Dendritic cell treated with granulocyte-macrophage colony-stimulating factor and Interleukin-4, amounts not matched to agents 40 ng/mL and 50 ng/mL, for 4 days (primary cell): ENCODE data around the gene CUEDC1.

Source experiments
- H3K27ac Mint-ChIP-seq: one replicate; pipeline ENCODE4 v1.8.0; 2022; ENCODE audit warnings: mild to moderate bottlenecking, mixed read lengths
- H3K27me3 Mint-ChIP-seq: one replicate; pipeline ENCODE4 v1.8.0; 2022; ENCODE audit warnings: mild to moderate bottlenecking, mixed read lengths
- H3K36me3 Mint-ChIP-seq: one replicate; pipeline ENCODE4 v1.8.0; 2022; ENCODE audit warnings: low read depth, mixed read lengths
- H3K4me1 Mint-ChIP-seq: one replicate; pipeline ENCODE4 v1.8.0; 2022; ENCODE audit warnings: low read depth, mixed read lengths
- H3K4me3 Mint-ChIP-seq: one replicate; pipeline ENCODE4 v1.8.0; 2022; ENCODE audit warnings: mild to moderate bottlenecking, moderate library complexity, mixed read lengths
- H3K9me3 Mint-ChIP-seq: one replicate; pipeline ENCODE4 v1.8.0; 2022; ENCODE audit warnings: mixed read lengths
- intact Hi-C: fragments of 100-400 bp; cut with micrococcal nuclease; formaldehyde crosslinking; loops from one replicate; pipeline ENCODE4 v1.15.0; 2022

Gene CUEDC1

GRCh38 chr17:57945996-57946797, 9.0 kb downstream of the CUEDC1 start:
- peaks cover 9% of the 10 kb centered on the region for H3K36me3 Mint-ChIP-seq
- peaks cover 75% of the 10 kb centered on the region for H3K4me1 Mint-ChIP-seq
- H3K4me3 Mint-ChIP-seq = peak overlapping the region; percentile 77
- peak overlapping the region; percentile 87 for H3K27ac Mint-ChIP-seq
- no peaks in the 10 kb centered on the region for H3K9me3 Mint-ChIP-seq
- intact Hi-C loops = loop anchor here (5.0 kb wide), 1 partner anchor 44 kb away; no protein-coding TSS in a partner anchor
- no peaks in the 10 kb centered on the region for H3K27me3 Mint-ChIP-seq

- Mint-ChIP-seq H3K36me3 (peaks cover 9% of the 10 kb centered on the region), H3K4me3 (no peak overlapping the region), H3K27me3 (no peaks in the 10 kb centered on the region), H3K4me1 (peaks cover 75% of the 10 kb centered on the region), H3K27ac (no peak overlapping the region), H3K9me3 (no peaks in the 10 kb centered on the region)
- intact Hi-C loops = loop anchor here (5.0 kb wide), 1 partner anchor 43 kb away; no protein-coding TSS in a partner anchor
These were observed 10.3 kb downstream of the CUEDC1 start for GRCh38 chr17:57944908-57945307.

DNA sequence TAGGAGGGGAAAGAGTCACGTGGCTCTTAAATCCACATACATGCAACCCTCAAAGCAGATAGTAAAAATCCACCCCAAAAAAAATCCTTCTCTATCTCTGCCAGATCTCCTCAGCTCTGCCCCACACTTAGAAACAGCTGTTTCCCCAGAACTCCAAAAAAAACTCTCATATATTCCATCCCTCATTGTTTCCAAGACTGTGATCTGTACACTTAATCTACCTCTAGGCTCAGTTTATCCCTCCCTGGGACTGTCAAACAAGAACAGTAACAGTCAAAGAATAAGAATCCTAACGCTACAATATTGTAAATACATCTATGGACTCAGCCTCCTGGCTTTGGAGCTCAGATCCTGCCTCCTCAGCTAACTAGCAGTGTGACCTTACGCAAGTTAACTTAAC, 11.6 kb downstream of the CUEDC1 start:
- no peaks in the 10 kb centered on the region for H3K9me3 Mint-ChIP-seq
- H3K36me3 Mint-ChIP-seq = peaks cover 9% of the 10 kb centered on the region
- H3K27me3 Mint-ChIP-seq = no peaks in the 10 kb centered on the region
- H3K27ac Mint-ChIP-seq = peak overlapping the region; percentile 79
- intact Hi-C loops = no loop called here
- peaks cover 70% of the 10 kb centered on the region for H3K4me1 Mint-ChIP-seq
- H3K4me3 Mint-ChIP-seq = no peak overlapping the region

DNA sequence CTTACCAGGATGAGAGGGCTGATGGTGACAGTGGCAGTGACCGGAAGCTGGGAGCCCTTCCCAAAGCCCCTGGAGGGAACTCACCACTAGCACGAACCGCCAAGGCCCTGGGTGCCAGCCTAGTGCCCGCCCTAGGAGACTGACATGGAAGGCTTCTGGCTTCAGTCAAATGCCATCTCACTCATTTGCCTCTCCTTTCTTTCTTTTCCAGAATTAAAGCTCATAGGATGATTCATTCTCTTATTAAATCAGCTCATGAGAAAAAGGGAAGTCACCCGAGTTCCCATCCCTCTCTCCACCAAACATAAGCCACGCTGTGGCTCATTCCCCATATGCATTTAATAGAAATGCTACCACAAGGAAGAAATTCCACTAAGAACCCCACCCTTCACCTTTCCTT, 12.1 kb downstream of the CUEDC1 start:
- Mint-ChIP-seq H3K9me3 (no peaks in the 10 kb centered on the region), H3K4me3 (peak overlapping the region; percentile 30), H3K27ac (peak overlapping the region; percentile 79), H3K27me3 (no peaks in the 10 kb centered on the region), H3K4me1 (peaks cover 69% of the 10 kb centered on the region), H3K36me3 (peaks cover 9% of the 10 kb centered on the region)
- intact Hi-C loops = no loop called here

DNA sequence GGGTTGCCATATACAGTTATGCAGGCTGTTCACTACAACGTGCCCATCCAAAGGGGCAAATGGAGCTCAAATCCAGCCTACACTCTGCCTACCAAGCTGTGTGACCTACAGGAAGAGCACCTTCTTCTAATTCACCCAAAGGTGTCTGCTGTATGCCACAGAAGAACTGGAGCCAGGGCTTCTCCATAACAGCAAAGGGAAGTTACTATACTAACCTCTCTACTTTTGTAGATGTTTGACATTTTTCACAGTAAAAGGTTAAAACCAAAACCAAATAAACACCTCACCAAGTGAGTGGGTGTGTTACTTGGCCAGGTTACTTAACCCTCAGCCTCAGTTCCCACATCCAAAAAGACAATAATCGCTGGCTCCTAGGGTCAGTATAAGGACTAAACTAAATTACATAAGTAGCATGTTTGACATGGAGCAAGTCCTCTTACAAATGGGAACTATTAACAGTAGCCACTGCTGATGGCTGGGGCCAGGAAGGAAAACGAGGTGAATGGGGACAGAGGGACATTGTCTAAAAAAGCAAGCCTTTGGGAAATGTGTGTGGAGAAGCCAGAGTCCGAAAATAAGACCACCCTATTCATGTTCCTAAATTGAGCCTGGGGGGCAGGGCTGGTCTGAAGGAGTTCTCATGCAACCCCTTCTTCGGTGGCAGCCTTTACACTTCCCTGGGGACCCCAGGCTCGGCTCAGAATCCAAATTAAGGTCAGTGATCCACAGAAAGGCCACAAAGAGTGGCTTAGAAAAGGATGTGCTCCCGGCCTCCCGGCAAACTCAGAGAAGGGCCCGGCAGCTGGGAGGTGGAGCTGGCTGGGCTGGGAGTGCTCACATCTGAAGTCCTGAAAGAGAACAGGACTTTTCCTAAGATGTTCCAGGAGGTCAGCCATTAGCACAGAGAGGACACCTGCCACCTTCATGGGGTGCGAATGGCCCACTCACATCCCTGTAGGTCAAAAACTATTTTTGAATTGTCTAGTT, 13.5 kb downstream of the CUEDC1 start:
- Mint-ChIP-seq H3K36me3 (peaks cover 9% of the 10 kb centered on the region), H3K27me3 (no peaks in the 10 kb centered on the region), H3K9me3 (no peaks in the 10 kb centered on the region), H3K4me1 (peaks cover 73% of the 10 kb centered on the region), H3K4me3 (peak overlapping the region; percentile 13), H3K27ac (peak overlapping the region; percentile 25)
- intact Hi-C loops = loop anchor here (2.0 kb wide), 1 partner anchor 13 kb away; the partner anchor contains the start of gene CUEDC1

DNA sequence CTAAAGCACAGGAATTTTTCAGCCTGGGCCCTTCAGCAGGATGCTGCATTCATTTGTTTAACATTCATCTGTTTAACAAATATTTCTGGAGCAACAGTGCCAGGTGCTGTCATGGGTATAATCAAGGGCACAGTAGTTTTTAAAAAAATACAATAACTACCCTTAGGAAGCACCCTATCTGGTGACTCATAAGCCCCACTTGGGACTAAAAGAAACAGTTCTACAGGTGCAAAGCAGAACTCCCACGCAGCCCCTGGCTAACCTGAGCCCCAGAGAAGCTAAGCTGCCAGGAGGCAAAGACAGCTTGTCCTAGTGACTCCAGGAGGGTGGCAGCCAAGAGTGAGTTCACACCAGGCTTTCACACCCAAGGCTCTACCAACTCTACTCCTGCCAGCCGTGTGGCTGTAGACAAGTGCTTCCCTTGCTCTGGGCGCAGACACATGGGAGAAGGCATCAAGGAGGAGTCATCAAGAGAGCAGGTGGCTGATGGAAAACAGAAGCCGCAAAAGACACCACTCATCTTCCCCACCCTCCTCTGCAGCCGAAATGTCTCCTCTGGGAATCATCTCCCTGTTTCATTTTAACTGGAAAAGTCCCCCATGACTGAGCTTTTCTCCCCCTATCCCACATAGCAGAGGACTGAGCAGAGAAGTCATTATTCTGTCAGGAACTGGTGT, 14.4 kb downstream of the CUEDC1 start:
- no peak overlapping the region for H3K4me3 Mint-ChIP-seq
- no peaks in the 10 kb centered on the region for H3K9me3 Mint-ChIP-seq
- intact Hi-C loops = loop anchor here (2.0 kb wide), 1 partner anchor 14 kb away; the partner anchor contains the start of gene CUEDC1
- peak overlapping the region; percentile 25 for H3K27ac Mint-ChIP-seq
- H3K27me3 Mint-ChIP-seq = no peaks in the 10 kb centered on the region
- H3K36me3 Mint-ChIP-seq = peaks cover 9% of the 10 kb centered on the region
- peaks cover 79% of the 10 kb centered on the region for H3K4me1 Mint-ChIP-seq

DNA sequence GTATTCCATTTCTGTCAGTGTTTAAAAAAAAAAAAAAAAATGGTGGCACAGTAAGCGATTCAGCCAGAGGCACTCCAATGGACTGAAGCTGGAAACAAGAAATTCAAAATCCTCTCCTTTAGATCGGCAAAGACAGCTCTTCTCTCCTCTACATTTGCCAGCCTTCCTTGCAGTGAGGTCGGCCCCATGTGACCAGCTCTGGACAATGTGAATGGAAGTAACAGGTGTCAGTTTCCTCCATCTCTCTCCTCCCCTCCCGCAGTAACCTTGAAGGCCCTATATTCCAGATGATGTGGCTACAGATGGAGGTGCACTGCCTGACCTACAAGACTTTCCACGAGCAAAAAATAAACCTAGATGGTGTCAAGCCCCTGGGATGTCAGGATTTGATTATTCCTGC, 15.0 kb downstream of the CUEDC1 start:
- Mint-ChIP-seq H3K9me3 (no peaks in the 10 kb centered on the region), H3K4me1 (peaks cover 85% of the 10 kb centered on the region), H3K27ac (peak overlapping the region; percentile 25), H3K36me3 (peaks cover 9% of the 10 kb centered on the region), H3K4me3 (peak overlapping the region; percentile 13), H3K27me3 (no peaks in the 10 kb centered on the region)
- intact Hi-C loops = loop anchor here (2.0 kb wide), 1 partner anchor 15 kb away; the partner anchor contains the start of gene CUEDC1

GRCh38 chr17:57939797-57940196, 15.4 kb downstream of the CUEDC1 start:
- Mint-ChIP-seq H3K4me3 (no peak overlapping the region), H3K27me3 (no peaks in the 10 kb centered on the region), H3K9me3 (no peaks in the 10 kb centered on the region), H3K4me1 (peaks cover 85% of the 10 kb centered on the region), H3K27ac (peak overlapping the region; percentile 25), H3K36me3 (peaks cover 6% of the 10 kb centered on the region)
- intact Hi-C loops = loop anchor here (2.0 kb wide), 1 partner anchor 15 kb away; the partner anchor contains the start of gene CUEDC1

DNA sequence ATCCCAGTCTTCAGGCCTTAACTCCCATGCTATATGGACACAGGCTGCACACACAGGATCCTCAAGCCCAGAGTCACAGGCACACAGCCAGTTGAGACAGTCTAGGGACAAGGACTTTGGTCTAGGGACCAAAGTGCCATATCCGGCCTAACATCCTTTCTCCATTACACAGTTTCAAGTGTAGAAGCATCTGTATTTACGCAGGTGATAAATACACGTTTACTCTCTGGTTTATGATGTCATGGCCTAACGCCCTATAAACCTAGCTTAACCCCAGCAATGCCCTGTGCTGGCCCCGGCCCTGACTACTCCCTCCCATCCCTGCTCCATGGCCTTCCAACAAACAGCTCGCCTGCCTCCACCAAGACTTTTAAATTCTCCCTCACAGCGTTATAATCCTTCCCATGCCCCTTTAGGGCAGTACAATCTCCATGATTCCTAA, 17.1 kb downstream of the CUEDC1 start:
- Mint-ChIP-seq H3K4me3 (no peak overlapping the region), H3K27ac (no peak overlapping the region), H3K27me3 (no peaks in the 10 kb centered on the region), H3K4me1 (peaks cover 72% of the 10 kb centered on the region), H3K36me3 (no peaks in the 10 kb centered on the region), H3K9me3 (no peaks in the 10 kb centered on the region)
- intact Hi-C loops = no loop called here

DNA sequence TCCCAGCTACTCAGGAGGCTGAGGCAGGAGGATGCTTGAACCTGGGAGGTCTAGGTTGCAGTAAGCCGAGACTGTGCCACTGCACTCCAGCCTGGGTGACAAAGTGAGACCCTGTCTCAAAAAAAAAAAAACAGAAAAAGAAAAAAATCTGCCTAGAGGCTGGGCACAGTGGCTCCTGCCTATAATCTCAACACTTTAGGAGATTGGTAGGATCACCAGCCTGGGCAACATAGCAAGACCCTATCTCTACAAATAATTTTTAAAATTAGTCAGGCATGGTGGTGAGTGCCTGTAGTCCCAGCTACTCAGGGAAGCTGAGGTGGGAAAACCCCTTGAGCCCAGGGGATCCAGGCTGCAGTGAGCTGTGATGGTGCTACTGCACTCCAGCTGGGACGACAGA, 17.7 kb downstream of the CUEDC1 start:
- H3K27me3 Mint-ChIP-seq = no peaks in the 10 kb centered on the region
- no peaks in the 10 kb centered on the region for H3K9me3 Mint-ChIP-seq
- H3K4me1 Mint-ChIP-seq = peaks cover 67% of the 10 kb centered on the region
- no peak overlapping the region for H3K27ac Mint-ChIP-seq
- intact Hi-C loops = no loop called here
- no peaks in the 10 kb centered on the region for H3K36me3 Mint-ChIP-seq
- H3K4me3 Mint-ChIP-seq = no peak overlapping the region

GRCh38 chr17:57935833-57936807, 19.1 kb downstream of the CUEDC1 start:
- Mint-ChIP-seq H3K4me3 (no peak overlapping the region), H3K36me3 (peaks cover 8% of the 10 kb centered on the region), H3K27ac (peak overlapping the region; percentile 60), H3K27me3 (peaks cover 3% of the 10 kb centered on the region), H3K4me1 (peaks cover 66% of the 10 kb centered on the region), H3K9me3 (no peaks in the 10 kb centered on the region)
- intact Hi-C loops = no loop called here

GRCh38 chr17:57931488-57932137, 23.6 kb downstream of the CUEDC1 start:
- peaks cover 7% of the 10 kb centered on the region for H3K27me3 Mint-ChIP-seq
- peaks cover 60% of the 10 kb centered on the region for H3K4me1 Mint-ChIP-seq
- H3K27ac Mint-ChIP-seq = peak overlapping the region; percentile 52
- H3K9me3 Mint-ChIP-seq = no peaks in the 10 kb centered on the region
- intact Hi-C loops = no loop called here
- H3K36me3 Mint-ChIP-seq = peaks cover 17% of the 10 kb centered on the region
- H3K4me3 Mint-ChIP-seq = no peak overlapping the region
